IPS-15b (cell line): ENCODE results near the gene ZBED4.

Experiments
- H3K27me3 ChIP-seq: one replicate; pipeline ENCODE4 v1.6.1; 2013; ENCODE audit warnings: low read length; ENCODE audit not compliant: control insufficient read depth, insufficient read depth
- H3K36me3 ChIP-seq: one replicate; pipeline ENCODE4 v1.6.1; 2013; ENCODE audit warnings: low read length; ENCODE audit not compliant: control insufficient read depth, insufficient read depth
- H3K4me1 ChIP-seq: one replicate; pipeline ENCODE4 v1.6.1; 2013; ENCODE audit warnings: mild to moderate bottlenecking, low read length; ENCODE audit not compliant: control insufficient read depth, insufficient read depth
- H3K4me3 ChIP-seq: one replicate; pipeline ENCODE4 v1.5.1; 2013; ENCODE audit warnings: low read depth, low read length
- H3K9ac ChIP-seq: one replicate; pipeline ENCODE4 v1.6.1; 2013; ENCODE audit warnings: low read depth, mild to moderate bottlenecking, low read length
- H3K9me3 ChIP-seq: one replicate; pipeline ENCODE4 v1.6.1; 2013; ENCODE audit warnings: mild to moderate bottlenecking, low read length; ENCODE audit not compliant: control insufficient read depth, insufficient read depth

ZBED4 gene

GRCh38 chr22:49863931-49864330 lies 10.3 kb downstream of the ZBED4 start:
- Histone ChIP-seq H3K9me3 (no peaks in the 10 kb centered on the region), H3K4me1 (no peaks in the 10 kb centered on the region), H3K9ac (no peak overlapping the region), H3K4me3 (no peak overlapping the region), H3K36me3 (peaks cover 2% of the 10 kb centered on the region), H3K27me3 (no peaks in the 10 kb centered on the region)

DNA sequence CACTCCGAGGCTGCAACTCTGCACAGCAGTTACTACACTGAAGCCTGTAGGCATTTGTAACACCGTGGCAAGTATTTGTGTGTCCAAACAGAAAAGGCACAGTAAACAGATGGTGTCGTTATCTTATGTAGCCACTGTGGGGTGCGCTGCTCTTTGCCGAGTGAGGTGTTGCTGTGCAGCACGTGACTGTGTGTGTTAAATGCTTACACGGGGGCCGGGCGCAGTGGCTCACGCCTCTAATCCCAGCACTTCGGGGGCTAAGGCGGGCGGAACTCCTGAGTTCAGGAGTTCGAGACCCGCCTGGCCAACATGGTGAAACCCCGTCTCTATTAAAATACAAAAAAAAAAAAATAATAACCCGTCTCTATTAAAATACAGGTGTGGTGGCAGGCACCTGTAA lies 11.5 kb downstream of the ZBED4 start:
- Histone ChIP-seq H3K36me3 (peaks cover 2% of the 10 kb centered on the region), H3K9me3 (peaks cover 4% of the 10 kb centered on the region), H3K4me1 (no peaks in the 10 kb centered on the region), H3K4me3 (no peak overlapping the region), H3K9ac (no peak overlapping the region), H3K27me3 (no peaks in the 10 kb centered on the region)

- Histone ChIP-seq H3K9me3 (peaks cover 4% of the 10 kb centered on the region), H3K36me3 (peaks cover 2% of the 10 kb centered on the region), H3K9ac (no peak overlapping the region), H3K4me1 (no peaks in the 10 kb centered on the region), H3K4me3 (no peak overlapping the region), H3K27me3 (no peaks in the 10 kb centered on the region)
Observed at GRCh38 chr22:49866134-49866533, 12.5 kb downstream of the ZBED4 start.

DNA sequence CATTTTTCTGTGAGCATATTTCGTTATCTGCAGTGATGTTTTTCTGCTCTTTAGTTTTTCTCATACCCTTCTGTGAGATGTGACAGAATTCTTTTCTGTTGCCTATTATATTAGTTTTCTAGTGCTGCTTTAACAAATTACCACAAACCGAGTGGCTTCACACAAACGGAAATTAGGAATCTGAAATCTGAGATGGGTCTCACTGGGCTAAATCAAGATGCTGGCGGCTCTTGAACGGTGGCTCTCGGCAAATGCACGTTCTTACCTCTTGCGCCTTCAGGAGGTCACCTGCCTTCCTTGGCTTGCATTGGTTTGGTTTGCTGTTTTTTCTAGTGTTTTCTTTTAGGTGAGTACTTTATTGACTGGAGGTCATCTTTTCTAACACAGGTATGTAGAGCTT lies 13.0 kb downstream of the ZBED4 start:
- no peaks in the 10 kb centered on the region for H3K27me3 ChIP-seq
- peaks cover 4% of the 10 kb centered on the region for H3K9me3 ChIP-seq
- peaks cover 2% of the 10 kb centered on the region for H3K36me3 ChIP-seq
- H3K4me1 ChIP-seq = no peaks in the 10 kb centered on the region
- no peak overlapping the region for H3K4me3 ChIP-seq
- H3K9ac ChIP-seq = no peak overlapping the region

GRCh38 chr22:49867303-49868265 lies 13.9 kb downstream of the ZBED4 start:
- no peak overlapping the region for H3K4me3 ChIP-seq
- peaks cover 2% of the 10 kb centered on the region for H3K36me3 ChIP-seq
- H3K9me3 ChIP-seq = peaks cover 4% of the 10 kb centered on the region
- no peaks in the 10 kb centered on the region for H3K4me1 ChIP-seq
- no peaks in the 10 kb centered on the region for H3K27me3 ChIP-seq
- no peak overlapping the region for H3K9ac ChIP-seq

GRCh38 chr22:49869086-49869830 lies 15.6 kb downstream of the ZBED4 start:
- no peaks in the 10 kb centered on the region for H3K4me1 ChIP-seq
- no peaks in the 10 kb centered on the region for H3K27me3 ChIP-seq
- peaks cover 2% of the 10 kb centered on the region for H3K36me3 ChIP-seq
- no peak overlapping the region for H3K9ac ChIP-seq
- H3K9me3 ChIP-seq = peaks cover 4% of the 10 kb centered on the region
- no peak overlapping the region for H3K4me3 ChIP-seq

- Histone ChIP-seq H3K27me3 (no peaks in the 10 kb centered on the region), H3K4me3 (no peak overlapping the region), H3K9me3 (peaks cover 4% of the 10 kb centered on the region), H3K36me3 (peaks cover 2% of the 10 kb centered on the region), H3K9ac (no peak overlapping the region), H3K4me1 (no peaks in the 10 kb centered on the region)
Observed at GRCh38 chr22:49869845-49870712, 16.4 kb downstream of the ZBED4 start.

- no peak overlapping the region for H3K9ac ChIP-seq
- H3K4me3 ChIP-seq = no peak overlapping the region
- H3K27me3 ChIP-seq = no peaks in the 10 kb centered on the region
- H3K4me1 ChIP-seq = no peaks in the 10 kb centered on the region
- peaks cover 2% of the 10 kb centered on the region for H3K36me3 ChIP-seq
- peaks cover 4% of the 10 kb centered on the region for H3K9me3 ChIP-seq
Observed at GRCh38 chr22:49871482-49871881, 17.8 kb downstream of the ZBED4 start.

DNA sequence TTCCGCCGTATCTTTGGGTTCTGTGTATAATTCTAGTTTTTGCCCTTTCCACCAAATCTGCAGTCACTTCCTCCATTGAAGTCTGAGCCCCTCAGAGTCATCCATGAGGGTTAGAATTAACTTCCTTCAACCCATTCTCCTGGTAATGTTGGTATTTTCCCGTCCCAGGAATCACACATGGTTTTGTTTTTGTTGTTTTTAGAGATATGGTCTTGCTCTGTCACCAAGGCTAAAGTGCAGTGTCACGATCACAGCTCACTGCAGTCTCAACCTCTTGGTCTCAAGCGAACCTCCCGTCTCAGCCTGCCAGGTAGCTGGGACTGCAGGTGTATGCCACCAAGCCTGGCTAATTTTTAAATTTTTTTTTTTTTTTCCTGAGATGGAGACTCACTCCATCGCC lies 18.7 kb downstream of the ZBED4 start:
- Histone ChIP-seq H3K36me3 (peaks cover 2% of the 10 kb centered on the region), H3K9me3 (peaks cover 4% of the 10 kb centered on the region), H3K4me3 (no peak overlapping the region)

GRCh38 chr22:49873228-49873940 lies 19.7 kb downstream of the ZBED4 start:
- no peaks in the 10 kb centered on the region for H3K27me3 ChIP-seq
- H3K9ac ChIP-seq = no peak overlapping the region
- no peaks in the 10 kb centered on the region for H3K4me1 ChIP-seq

More for the DNA sequence above, 18.7 kb downstream of the ZBED4 start:
- Histone ChIP-seq H3K4me1 (no peaks in the 10 kb centered on the region), H3K27me3 (no peaks in the 10 kb centered on the region), H3K9ac (no peak overlapping the region)

GRCh38 chr22:49877642-49878041 lies 24.0 kb downstream of the ZBED4 start:
- Histone ChIP-seq H3K9me3 (no peaks in the 10 kb centered on the region), H3K36me3 (no peaks in the 10 kb centered on the region), H3K27me3 (no peaks in the 10 kb centered on the region), H3K4me1 (no peaks in the 10 kb centered on the region), H3K4me3 (no peak overlapping the region), H3K9ac (no peak overlapping the region)

More at GRCh38 chr22:49873228-49873940, 19.7 kb downstream of the ZBED4 start:
- H3K36me3 ChIP-seq = no peaks in the 10 kb centered on the region
- peaks cover 4% of the 10 kb centered on the region for H3K9me3 ChIP-seq
- H3K4me3 ChIP-seq = no peak overlapping the region
